T47D (cell line): ENCODE results near the gene GAD2.
"Not testable (repeated sequence)": the region's sequence is repeated elsewhere in the genome, so short reads cannot be mapped to it uniquely, and the experiment has no call there.

Experiments used
- DNase-seq, 2 experiments: peaks; one replicate each; pipeline versions ENCODE4 v3.0.0 to v3.0.0-alpha.2; 2011 to 2012; ENCODE audit warnings: low read depth in 1 of 2, low spot score in 1 of 2
- JUND ChIP-seq: IDR thresholded peaks from 2 replicates; pipeline ENCODE4 v1.6.1; 2012; ENCODE audit warnings: low read depth
- in situ Hi-C: cut with HindIII; loops from 2 replicates; pipeline ENCODE4 v1.10.0; 2016; ENCODE audit warnings: low sequenced_read_pairs, low pct_unique_long_range_greater_than_20kb

Gene GAD2

GRCh38 chr10:26336979-26337378 is 120.4 kb downstream of the GAD2 start:
- in situ Hi-C loops = no loop called here
- TF ChIP-seq JUND = no peak
- no peak for DNase-seq

- TF ChIP-seq JUND = no peak
- DNase-seq = no peak
- in situ Hi-C loops = no loop called here
Observed at GRCh38 chr10:26341701-26342100, 125.1 kb downstream of the GAD2 start.

GRCh38 chr10:26348821-26349417 is 132.3 kb downstream of the GAD2 start:
- in situ Hi-C loops = not testable (repeated sequence)

More at GRCh38 chr10:26348821-26349417, 132.3 kb downstream of the GAD2 start:
- DNase-seq = not testable (repeated sequence)
